SK-N-SH treated with all-trans-retinoic acid at 6 μM for 48 hours (cell line): ENCODE data around the gene SLC37A2.

Experiments
- BACH2 ChIP-seq: fragments of 250-450 bp; sonication (Bioruptor Pico); IDR thresholded peaks from 2 replicates; pipeline ENCODE4 v1.9.0; 2021; ENCODE audit warnings: mild to moderate bottlenecking, borderline replicate concordance
- OSR1 ChIP-seq: fragments of 250-450 bp; sonication (Bioruptor Pico); IDR thresholded peaks from 2 replicates; pipeline ENCODE4 v1.8.0; 2022; ENCODE audit warnings: moderate library complexity, mild to moderate bottlenecking, inconsistent platforms
- RARB ChIP-seq: fragments of 250-450 bp; sonication (Bioruptor Pico); IDR thresholded peaks from 2 replicates; pipeline ENCODE4 v1.8.0; 2021; ENCODE audit warnings: mild to moderate bottlenecking, moderate library complexity
- ZFP3 ChIP-seq: fragments of 250-450 bp; sonication (Bioruptor Pico); IDR thresholded peaks from 2 replicates; pipeline ENCODE4 v1.5.0; 2020; ENCODE audit warnings: mild to moderate bottlenecking, moderate library complexity
- TF ChIP-seq, protein P1 (sequence below): fragments of 250-450 bp; sonication (Bioruptor Pico); IDR thresholded peaks from 2 replicates; pipeline ENCODE4 v1.8.0; 2021; ENCODE audit warnings: low read depth, mild to moderate bottlenecking, moderate library complexity, borderline replicate concordance
- TF ChIP-seq, protein P2 (sequence below): fragments of 250-450 bp; sonication (Bioruptor Pico); IDR thresholded peaks from 2 replicates; pipeline ENCODE4 v1.5.0; 2020; ENCODE audit warnings: mild to moderate bottlenecking, moderate library complexity
- TF ChIP-seq, protein P3 (sequence below): fragments of 250-450 bp; sonication (Bioruptor Pico); IDR thresholded peaks from 2 replicates; pipeline ENCODE4 v1.8.0; 2020; ENCODE audit warnings: mild to moderate bottlenecking, moderate library complexity, borderline replicate concordance

DNA sequence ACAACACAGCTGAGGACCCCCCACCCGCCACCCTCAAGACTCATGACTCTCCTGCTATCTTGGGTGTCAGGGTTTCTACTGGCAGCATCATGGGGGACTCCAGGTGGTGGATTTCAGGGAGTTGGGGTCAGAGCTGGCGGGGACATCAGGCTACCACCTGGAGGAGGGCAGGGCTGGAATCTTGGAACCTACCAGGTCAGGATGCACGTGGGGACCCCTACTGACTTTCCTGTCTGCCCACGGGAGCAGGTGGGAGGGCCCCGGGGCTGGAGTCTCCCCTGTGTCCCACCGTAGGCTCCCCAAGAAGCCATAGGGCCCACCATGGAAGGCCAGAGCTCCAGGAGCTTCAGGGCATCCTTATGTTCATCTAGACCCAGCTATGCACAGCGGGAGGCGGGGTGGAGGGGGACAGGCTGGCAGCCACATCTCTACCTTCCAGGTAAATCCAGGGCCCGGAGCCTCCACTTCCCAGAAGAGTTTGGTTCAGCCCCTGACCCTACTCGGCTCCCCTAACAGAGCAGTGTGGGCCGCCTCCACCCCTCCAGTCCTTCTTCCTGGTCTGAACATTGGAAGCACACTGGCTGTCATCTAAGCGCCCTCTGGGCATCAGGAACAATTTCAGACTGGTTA lies 10.0 kb downstream of the SLC37A2 start:
- TF ChIP-seq, protein P1, sequence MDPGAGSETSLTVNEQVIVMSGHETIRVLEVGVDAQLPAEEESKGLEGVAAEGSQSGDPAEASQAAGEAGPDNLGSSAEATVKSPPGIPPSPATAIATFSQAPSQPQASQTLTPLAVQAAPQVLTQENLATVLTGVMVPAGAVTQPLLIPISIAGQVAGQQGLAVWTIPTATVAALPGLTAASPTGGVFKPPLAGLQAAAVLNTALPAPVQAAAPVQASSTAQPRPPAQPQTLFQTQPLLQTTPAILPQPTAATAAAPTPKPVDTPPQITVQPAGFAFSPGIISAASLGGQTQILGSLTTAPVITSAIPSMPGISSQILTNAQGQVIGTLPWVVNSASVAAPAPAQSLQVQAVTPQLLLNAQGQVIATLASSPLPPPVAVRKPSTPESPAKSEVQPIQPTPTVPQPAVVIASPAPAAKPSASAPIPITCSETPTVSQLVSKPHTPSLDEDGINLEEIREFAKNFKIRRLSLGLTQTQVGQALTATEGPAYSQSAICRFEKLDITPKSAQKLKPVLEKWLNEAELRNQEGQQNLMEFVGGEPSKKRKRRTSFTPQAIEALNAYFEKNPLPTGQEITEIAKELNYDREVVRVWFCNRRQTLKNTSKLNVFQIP (CRISPR knock-in tag): no peak
- TF ChIP-seq, protein P2, sequence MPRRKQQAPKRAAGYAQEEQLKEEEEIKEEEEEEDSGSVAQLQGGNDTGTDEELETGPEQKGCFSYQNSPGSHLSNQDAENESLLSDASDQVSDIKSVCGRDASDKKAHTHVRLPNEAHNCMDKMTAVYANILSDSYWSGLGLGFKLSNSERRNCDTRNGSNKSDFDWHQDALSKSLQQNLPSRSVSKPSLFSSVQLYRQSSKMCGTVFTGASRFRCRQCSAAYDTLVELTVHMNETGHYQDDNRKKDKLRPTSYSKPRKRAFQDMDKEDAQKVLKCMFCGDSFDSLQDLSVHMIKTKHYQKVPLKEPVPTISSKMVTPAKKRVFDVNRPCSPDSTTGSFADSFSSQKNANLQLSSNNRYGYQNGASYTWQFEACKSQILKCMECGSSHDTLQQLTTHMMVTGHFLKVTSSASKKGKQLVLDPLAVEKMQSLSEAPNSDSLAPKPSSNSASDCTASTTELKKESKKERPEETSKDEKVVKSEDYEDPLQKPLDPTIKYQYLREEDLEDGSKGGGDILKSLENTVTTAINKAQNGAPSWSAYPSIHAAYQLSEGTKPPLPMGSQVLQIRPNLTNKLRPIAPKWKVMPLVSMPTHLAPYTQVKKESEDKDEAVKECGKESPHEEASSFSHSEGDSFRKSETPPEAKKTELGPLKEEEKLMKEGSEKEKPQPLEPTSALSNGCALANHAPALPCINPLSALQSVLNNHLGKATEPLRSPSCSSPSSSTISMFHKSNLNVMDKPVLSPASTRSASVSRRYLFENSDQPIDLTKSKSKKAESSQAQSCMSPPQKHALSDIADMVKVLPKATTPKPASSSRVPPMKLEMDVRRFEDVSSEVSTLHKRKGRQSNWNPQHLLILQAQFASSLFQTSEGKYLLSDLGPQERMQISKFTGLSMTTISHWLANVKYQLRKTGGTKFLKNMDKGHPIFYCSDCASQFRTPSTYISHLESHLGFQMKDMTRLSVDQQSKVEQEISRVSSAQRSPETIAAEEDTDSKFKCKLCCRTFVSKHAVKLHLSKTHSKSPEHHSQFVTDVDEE (CRISPR knock-in tag): no peak
- TF ChIP-seq BACH2 (no peak), RARB (no peak), ZFP3 (no peak), OSR1 (CRISPR knock-in tag) (no peak)
- TF ChIP-seq, protein P3, sequence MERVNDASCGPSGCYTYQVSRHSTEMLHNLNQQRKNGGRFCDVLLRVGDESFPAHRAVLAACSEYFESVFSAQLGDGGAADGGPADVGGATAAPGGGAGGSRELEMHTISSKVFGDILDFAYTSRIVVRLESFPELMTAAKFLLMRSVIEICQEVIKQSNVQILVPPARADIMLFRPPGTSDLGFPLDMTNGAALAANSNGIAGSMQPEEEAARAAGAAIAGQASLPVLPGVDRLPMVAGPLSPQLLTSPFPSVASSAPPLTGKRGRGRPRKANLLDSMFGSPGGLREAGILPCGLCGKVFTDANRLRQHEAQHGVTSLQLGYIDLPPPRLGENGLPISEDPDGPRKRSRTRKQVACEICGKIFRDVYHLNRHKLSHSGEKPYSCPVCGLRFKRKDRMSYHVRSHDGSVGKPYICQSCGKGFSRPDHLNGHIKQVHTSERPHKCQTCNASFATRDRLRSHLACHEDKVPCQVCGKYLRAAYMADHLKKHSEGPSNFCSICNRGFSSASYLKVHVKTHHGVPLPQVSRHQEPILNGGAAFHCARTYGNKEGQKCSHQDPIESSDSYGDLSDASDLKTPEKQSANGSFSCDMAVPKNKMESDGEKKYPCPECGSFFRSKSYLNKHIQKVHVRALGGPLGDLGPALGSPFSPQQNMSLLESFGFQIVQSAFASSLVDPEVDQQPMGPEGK (CRISPR knock-in tag): no peak
